Keratinocyte (primary cell): ENCODE data around the gene NOS3. TPM values are rescaled to one million over a fixed set of nuclear protein-coding genes. Genes with fewer than 3 reads are reported as not detected.
"Not testable (repeated sequence)": the region's sequence is repeated elsewhere in the genome, so short reads cannot be mapped to it uniquely, and the experiment has no call there.

ENCODE experiments used
- DNase-seq: peaks from one replicate; pipeline ENCODE4 v3.0.0-alpha.2; 2011; ENCODE audit warnings: low read depth, missing footprints, low spot score
- FAIRE-seq: peaks from 2 replicates; lab custom pipeline; 2011; peaks lifted over from hg19 to GRCh38; lab: Jason Lieb, UNC
- H2AFZ ChIP-seq: 2 replicates; pipeline ENCODE4 v1.6.0; 2012; ENCODE audit warnings: low read length, control low read depth, inconsistent platforms; ENCODE audit not compliant: control insufficient read depth
- H3K27ac ChIP-seq: 2 replicates; pipeline ENCODE4 v1.5.1; 2011; ENCODE audit warnings: low read length; ENCODE audit not compliant: control insufficient read depth, insufficient read depth
- H3K27me3 ChIP-seq: 3 replicates; pipeline ENCODE4 v1.6.0; 2011; ENCODE audit warnings: low read length; ENCODE audit not compliant: control insufficient read depth, insufficient read depth; ENCODE audit errors: extremely low read depth
- H3K36me3 ChIP-seq, 2 experiments: 2 replicates in 1 of 2; 3 replicates in 1 of 2; pipeline ENCODE4 v1.5.1; 2011; ENCODE audit warnings: low read length in 2 of 2, mild to moderate bottlenecking in 1 of 2; ENCODE audit not compliant: control insufficient read depth in 2 of 2, insufficient read depth in 2 of 2; ENCODE audit errors: extremely low read depth in 1 of 2
- H3K4me1 ChIP-seq: 3 replicates; pipeline ENCODE4 v1.5.1; 2011; ENCODE audit warnings: low read length; ENCODE audit not compliant: control insufficient read depth, insufficient read depth; ENCODE audit errors: extremely low read depth
- H3K4me2 ChIP-seq: 3 replicates; pipeline ENCODE4 v1.6.0; 2011; ENCODE audit warnings: low read depth, low read length; ENCODE audit not compliant: control insufficient read depth, insufficient read depth; ENCODE audit errors: extremely low read depth
- H3K4me3 ChIP-seq, 3 experiments: fragments of 200-600 bp in 1 of 3; sonication (generic) in 1 of 3; 2 replicates in 2 of 3; 3 replicates in 1 of 3; pipeline ENCODE4 v1.5.1; 2011 to 2016; ENCODE audit warnings: low read length in 3 of 3, mild to moderate bottlenecking in 3 of 3, control low read depth in 2 of 3, inconsistent platforms in 1 of 3, low read depth in 1 of 3, mixed read lengths in 1 of 3, mixed run types in 1 of 3, moderate library complexity in 1 of 3; ENCODE audit not compliant: control insufficient read depth in 2 of 3, insufficient read depth in 2 of 3; ENCODE audit errors: extremely low read depth in 1 of 3
- H3K79me2 ChIP-seq: 2 replicates; pipeline ENCODE4 v1.6.0; 2012; ENCODE audit warnings: low read length; ENCODE audit not compliant: control insufficient read depth, insufficient read depth
- H3K9ac ChIP-seq: 3 replicates; pipeline ENCODE4 v1.6.0; 2011; ENCODE audit warnings: low read length; ENCODE audit not compliant: control insufficient read depth, insufficient read depth; ENCODE audit errors: extremely low read depth
- H3K9me1 ChIP-seq: 3 replicates; pipeline ENCODE4 v1.6.0; 2011; ENCODE audit warnings: low read length; ENCODE audit not compliant: control insufficient read depth, insufficient read depth; ENCODE audit errors: extremely low read depth
- H3K9me3 ChIP-seq: 2 replicates; pipeline ENCODE4 v1.5.1; 2012; ENCODE audit warnings: low read depth, low read length; ENCODE audit not compliant: control insufficient read depth
- H4K20me1 ChIP-seq: 3 replicates; pipeline ENCODE4 v1.6.0; 2011; ENCODE audit warnings: low read length; ENCODE audit not compliant: control insufficient read depth, insufficient read depth; ENCODE audit errors: extremely low read depth
- EZH2 ChIP-seq: IDR thresholded peaks from one replicate; pipeline ENCODE4 v1.6.1; 2012; ENCODE audit warnings: inconsistent platforms, mild to moderate bottlenecking, low read length, moderate library complexity
- dilution Hi-C: fragments of 300-500 bp; cut with MboI; formaldehyde crosslinking; loops from one replicate; pipeline ENCODE4 v1.7.0; 2020; ENCODE audit warnings: low sequenced_read_pairs; ENCODE audit not compliant: extremely low pct_ligation_motif_present
- polyA plus RNA-seq, 5 experiments: library from polyadenylated mRNA; depleted of rRNA in 3 of 5; stranded (reverse) in 3 of 5; stranded (forward) in 1 of 5; unstranded in 1 of 5; fragments of >200 nt; gene quantifications; 1 replicate in 1 of 5; 2 replicates in 3 of 5; 3 replicates in 1 of 5; pipeline versions ENCODE4 v1.2.1 to v1.2.3, GENCODE V29; 2011 to 2012; ENCODE audit warnings: missing spikeins in 2 of 5, low read depth in 1 of 5, low replicate concordance in 1 of 5
- TF ChIP-seq, protein P1 (sequence below), 3 experiments: IDR thresholded peaks in 1 of 3; conservative IDR thresholded peaks in 1 of 3; optimal IDR thresholded peaks in 1 of 3; 2 replicates in 2 of 3; 3 replicates in 1 of 3; pipeline versions ENCODE3 to v1.5.1; 2011; ENCODE audit warnings: low read length in 3 of 3, mild to moderate bottlenecking in 3 of 3, moderate library complexity in 2 of 3, control low read depth in 1 of 3, inconsistent platforms in 1 of 3; ENCODE audit not compliant: insufficient read depth in 2 of 3; ENCODE audit errors: extremely low read depth in 1 of 3

Gene NOS3
- polyA plus RNA-seq, 1 donor (not counting 4 experiments of a cell fraction or from before 2014, with no cell fraction given): 0.77 TPM

DNA sequence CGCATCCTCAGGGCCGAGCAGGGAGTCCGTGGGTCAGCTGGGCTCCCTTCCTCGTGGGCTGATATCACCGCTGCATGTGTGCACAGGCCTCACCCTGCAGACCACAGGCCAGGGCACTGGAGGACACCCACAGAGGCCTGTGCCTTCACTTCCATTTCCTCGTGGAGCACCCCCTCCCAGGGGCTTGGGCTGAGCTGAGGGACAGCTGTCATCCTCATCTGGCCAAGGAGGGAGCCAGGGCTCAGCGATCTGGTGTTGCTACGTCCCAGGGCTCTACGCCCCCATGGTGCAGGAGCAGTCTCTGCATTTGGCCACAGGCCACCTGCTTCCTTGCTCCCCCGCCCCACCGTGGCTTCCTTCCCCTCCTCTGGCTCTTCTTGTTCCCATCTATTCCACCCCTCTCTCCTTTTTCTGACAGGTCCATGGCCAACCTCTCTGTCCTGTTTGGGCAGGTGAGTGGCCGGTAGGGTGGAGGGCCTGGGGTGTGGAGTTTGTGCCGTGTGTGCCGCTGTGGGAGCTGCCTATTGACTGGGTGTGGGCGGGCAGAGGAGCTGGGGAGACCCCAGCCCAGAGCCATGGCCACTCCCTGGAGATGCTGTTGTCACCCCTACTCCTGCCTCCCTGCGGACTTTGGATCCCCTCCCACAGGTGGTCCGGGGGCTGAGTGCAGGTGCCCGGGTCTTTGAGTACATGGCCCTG, 49.2 kb downstream of the NOS3 start:
- dilution Hi-C loops: no loop called here
- H3K9me1 ChIP-seq: no peaks in the 10 kb centered on the region
- no peak for DNase-seq
- no peaks in the 10 kb centered on the region for H4K20me1 ChIP-seq
- no peaks in the 10 kb centered on the region for H3K9me3 ChIP-seq
- no peaks in the 10 kb centered on the region for H3K79me2 ChIP-seq
- H3K27me3 ChIP-seq: no peaks in the 10 kb centered on the region
- no peak overlapping the region for H2AFZ ChIP-seq
- H3K4me3 ChIP-seq: no peak overlapping the region
- TF ChIP-seq, protein P1, sequence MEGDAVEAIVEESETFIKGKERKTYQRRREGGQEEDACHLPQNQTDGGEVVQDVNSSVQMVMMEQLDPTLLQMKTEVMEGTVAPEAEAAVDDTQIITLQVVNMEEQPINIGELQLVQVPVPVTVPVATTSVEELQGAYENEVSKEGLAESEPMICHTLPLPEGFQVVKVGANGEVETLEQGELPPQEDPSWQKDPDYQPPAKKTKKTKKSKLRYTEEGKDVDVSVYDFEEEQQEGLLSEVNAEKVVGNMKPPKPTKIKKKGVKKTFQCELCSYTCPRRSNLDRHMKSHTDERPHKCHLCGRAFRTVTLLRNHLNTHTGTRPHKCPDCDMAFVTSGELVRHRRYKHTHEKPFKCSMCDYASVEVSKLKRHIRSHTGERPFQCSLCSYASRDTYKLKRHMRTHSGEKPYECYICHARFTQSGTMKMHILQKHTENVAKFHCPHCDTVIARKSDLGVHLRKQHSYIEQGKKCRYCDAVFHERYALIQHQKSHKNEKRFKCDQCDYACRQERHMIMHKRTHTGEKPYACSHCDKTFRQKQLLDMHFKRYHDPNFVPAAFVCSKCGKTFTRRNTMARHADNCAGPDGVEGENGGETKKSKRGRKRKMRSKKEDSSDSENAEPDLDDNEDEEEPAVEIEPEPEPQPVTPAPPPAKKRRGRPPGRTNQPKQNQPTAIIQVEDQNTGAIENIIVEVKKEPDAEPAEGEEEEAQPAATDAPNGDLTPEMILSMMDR (optimal IDR thresholded peaks at IDR 0.05 in 1 of 3, IDR thresholded peaks at IDR 0.05 in 1 of 3, conservative IDR thresholded peaks at IDR 0.05 in 1 of 3; ENCODE audit: extremely low read depth in 1 of 3, insufficient read depth in 2 of 3, low read length in 3 of 3): no peak
- no peak for TF ChIP-seq EZH2
- no peak overlapping the region for H3K4me2 ChIP-seq
- peaks cover 8% of the 10 kb centered on the region for H3K4me1 ChIP-seq
- no peak overlapping the region for H3K9ac ChIP-seq
- H3K27ac ChIP-seq: no peak overlapping the region
- H3K36me3 ChIP-seq: peaks cover 22 to 33% of the 10 kb centered on the region in 2 experiments
- no peak for FAIRE-seq

DNA sequence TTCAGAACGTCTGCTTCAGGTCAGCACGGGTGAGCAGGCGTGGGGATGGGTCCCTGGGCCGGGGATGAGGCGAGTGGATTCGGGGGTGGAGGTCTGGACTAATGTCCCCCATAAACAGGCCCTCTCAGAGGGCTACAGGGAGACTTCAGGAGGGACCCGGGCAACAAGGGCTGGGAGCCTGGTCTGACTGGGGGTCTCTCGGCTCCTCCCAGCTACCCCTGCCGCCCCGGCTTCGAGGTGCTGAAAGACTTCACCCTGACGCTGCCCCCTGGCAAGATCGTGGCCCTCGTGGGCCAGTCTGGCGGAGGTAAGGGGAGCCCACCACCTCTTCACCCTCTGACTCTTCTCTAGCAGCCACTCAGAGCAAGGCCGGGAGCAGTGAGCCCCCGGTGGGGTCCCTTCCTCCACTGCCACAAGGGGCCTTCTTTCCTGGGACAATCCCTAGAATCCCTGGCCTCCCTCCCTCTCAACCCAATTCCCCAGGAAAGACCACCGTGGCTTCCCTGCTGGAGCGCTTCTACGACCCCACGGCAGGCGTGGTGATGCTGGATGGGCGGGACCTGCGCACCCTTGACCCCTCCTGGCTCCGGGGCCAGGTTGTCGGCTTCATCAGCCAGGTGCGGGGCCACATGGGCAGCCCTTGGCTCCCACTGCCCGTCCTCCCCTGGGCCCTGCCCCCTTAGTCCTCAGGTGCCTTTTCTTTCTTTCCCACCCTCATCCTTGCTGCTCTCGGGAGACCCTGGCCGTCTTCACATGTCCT, 50.0 kb downstream of the NOS3 start:
- TF ChIP-seq, protein P1 (optimal IDR thresholded peaks at IDR 0.05 in 1 of 3, IDR thresholded peaks at IDR 0.05 in 1 of 3, conservative IDR thresholded peaks at IDR 0.05 in 1 of 3; ENCODE audit: extremely low read depth in 1 of 3, insufficient read depth in 2 of 3, low read length in 3 of 3): no peak
- no peak for TF ChIP-seq EZH2
- Histone ChIP-seq H3K9me3 (no peaks in the 10 kb centered on the region), H3K9ac (no peak overlapping the region), H4K20me1 (no peaks in the 10 kb centered on the region), H3K79me2 (no peaks in the 10 kb centered on the region), H3K4me1 (peaks cover 8% of the 10 kb centered on the region), H3K36me3 (peaks cover 16 to 32% of the 10 kb centered on the region in 2 experiments), H3K4me3 (no peak overlapping the region), H3K27ac (no peak overlapping the region), H3K9me1 (no peaks in the 10 kb centered on the region), H3K4me2 (no peak overlapping the region), H3K27me3 (no peaks in the 10 kb centered on the region), H2AFZ (no peak overlapping the region)
- no peak for FAIRE-seq
- dilution Hi-C loops: no loop called here
- DNase-seq: no peak

DNA sequence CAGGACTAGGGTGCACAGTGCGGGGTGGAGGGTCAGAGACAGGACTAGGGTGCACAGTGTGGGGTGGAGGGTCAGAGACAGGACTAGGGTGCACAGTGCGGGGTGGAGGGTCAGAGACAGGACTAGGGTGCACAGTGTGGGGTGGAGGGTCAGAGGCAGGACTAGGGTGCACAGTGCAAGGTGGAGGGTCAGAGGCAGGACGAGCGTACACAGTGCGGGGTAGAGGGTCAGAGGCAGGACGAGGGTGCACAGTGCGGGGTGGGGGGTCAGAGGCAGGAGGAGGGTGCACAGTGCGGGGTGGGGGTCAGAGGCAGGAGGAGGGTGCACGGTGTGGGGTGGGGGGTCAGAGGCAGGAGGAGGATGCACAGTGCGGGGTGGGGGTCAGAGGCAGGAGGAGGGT, 52.6 kb downstream of the NOS3 start:
- H2AFZ ChIP-seq, H3K27ac ChIP-seq, H3K4me2 ChIP-seq, H3K4me3 ChIP-seq, H4K20me1 ChIP-seq, DNase-seq, H3K9me1 ChIP-seq, H3K79me2 ChIP-seq, FAIRE-seq, dilution Hi-C loops, H3K9me3 ChIP-seq, H3K27me3 ChIP-seq, H3K9ac ChIP-seq: not testable (repeated sequence)
- H3K4me1 ChIP-seq: peaks cover 11% of the 10 kb centered on the region
- H3K36me3 ChIP-seq: peaks cover 5 to 19% of the 10 kb centered on the region in 2 experiments
